DOHH2 (cell line): ENCODE measurements around the gene NBAS.

Experiments
- H3F3A ChIP-seq: fragments of 200-600 bp; sonication (generic), shearing (Covaris generic); 2 replicates; pipeline ENCODE4 v1.6.0; 2016; ENCODE audit warnings: antibody characterized with exemption, mild to moderate bottlenecking; ENCODE audit not compliant: control insufficient read depth, insufficient read depth
- H3K27ac ChIP-seq: fragments of 200-600 bp; sonication (generic); 2 replicates; pipeline ENCODE4 v1.5.1; 2014; ENCODE audit warnings: low read depth, mild to moderate bottlenecking, low read length, moderate library complexity
- H3K27me3 ChIP-seq: fragments of 200-600 bp; sonication (generic); 2 replicates; pipeline ENCODE4 v1.6.1; 2014; ENCODE audit warnings: mild to moderate bottlenecking, low read length, mixed read lengths; ENCODE audit not compliant: control insufficient read depth
- H3K36me3 ChIP-seq: fragments of 200-600 bp; sonication (generic); 2 replicates; pipeline ENCODE4 v1.6.1; 2014; ENCODE audit warnings: mild to moderate bottlenecking, low read length, moderate library complexity, mixed read lengths; ENCODE audit not compliant: control insufficient read depth
- H3K4me1 ChIP-seq: fragments of 200-600 bp; sonication (generic); 2 replicates; pipeline ENCODE4 v1.6.1; 2014; ENCODE audit warnings: mild to moderate bottlenecking, low read length, mixed read lengths; ENCODE audit not compliant: control insufficient read depth
- H3K4me2 ChIP-seq: fragments of 200-600 bp; sonication (generic); 2 replicates; pipeline ENCODE4 v1.6.0; 2014; ENCODE audit warnings: mild to moderate bottlenecking, low read length, moderate library complexity
- H3K4me3 ChIP-seq: fragments of 200-600 bp; sonication (generic); 2 replicates; pipeline ENCODE4 v1.5.1; 2014; ENCODE audit warnings: mild to moderate bottlenecking, low read length, mixed read lengths
- H3K79me2 ChIP-seq: fragments of 200-600 bp; sonication (generic); 2 replicates; pipeline ENCODE4 v1.6.1; 2014; ENCODE audit warnings: mild to moderate bottlenecking, low read length, mixed read lengths; ENCODE audit not compliant: control insufficient read depth
- H3K9me2 ChIP-seq: fragments of 200-600 bp; sonication (generic); replicated peaks from 2 replicates; pipeline ENCODE4 v1.6.1; 2014; ENCODE audit warnings: mild to moderate bottlenecking, low read length, mixed read lengths; ENCODE audit not compliant: control insufficient read depth
- H3K9me3 ChIP-seq: fragments of 200-600 bp; sonication (generic); 2 replicates; pipeline ENCODE4 v1.6.1; 2014; ENCODE audit warnings: antibody characterized with exemption, low read length, mixed read lengths; ENCODE audit not compliant: control insufficient read depth, insufficient read depth
- H4K20me1 ChIP-seq: fragments of 200-600 bp; sonication (generic); 2 replicates; pipeline ENCODE4 v1.6.0; 2014; ENCODE audit warnings: low read depth, mild to moderate bottlenecking, antibody characterized with exemption, low read length, moderate library complexity; ENCODE audit not compliant: control insufficient read depth, insufficient read depth
- CTCF ChIP-seq: fragments of 200-600 bp; sonication (generic); IDR thresholded peaks from one replicate; pipeline ENCODE4 v1.5.1; 2014; ENCODE audit warnings: antibody characterized with exemption, mild to moderate bottlenecking, low read depth, low read length; ENCODE audit not compliant: poor library complexity, severe bottlenecking
- EZH2phosphoT487 ChIP-seq: fragments of 200-600 bp; sonication (generic); IDR thresholded peaks from 2 replicates; pipeline ENCODE4 v1.6.1; 2017; ENCODE audit warnings: borderline replicate concordance, mild to moderate bottlenecking, antibody characterized with exemption, low read length, moderate library complexity, mixed read lengths

Gene NBAS

GRCh38 chr2:15334644-15335326 is 226.3 kb downstream of the NBAS start:
- Histone ChIP-seq H3F3A (no peaks in the 10 kb centered on the region), H3K9me2 (no peaks in the 10 kb centered on the region), H3K27me3 (no peaks in the 10 kb centered on the region), H3K4me3 (no peak overlapping the region), H4K20me1 (no peaks in the 10 kb centered on the region), H3K36me3 (peaks cover 4% of the 10 kb centered on the region; the same call in 1 of the 2 replicates), H3K9me3 (no peaks in the 10 kb centered on the region), H3K27ac (no peak overlapping the region), H3K4me2 (no peak overlapping the region), H3K4me1 (no peaks in the 10 kb centered on the region), H3K79me2 (no peaks in the 10 kb centered on the region)
- TF ChIP-seq EZH2phosphoT487 (no peak), CTCF (no peak)

GRCh38 chr2:15331787-15332186 is 229.3 kb downstream of the NBAS start:
- TF ChIP-seq EZH2phosphoT487: no peak
- no peak for TF ChIP-seq CTCF
- Histone ChIP-seq H4K20me1 (no peaks in the 10 kb centered on the region), H3K79me2 (no peaks in the 10 kb centered on the region), H3K27ac (no peak overlapping the region), H3K4me1 (no peaks in the 10 kb centered on the region), H3K27me3 (no peaks in the 10 kb centered on the region), H3K9me2 (no peaks in the 10 kb centered on the region), H3K36me3 (peaks cover 7% of the 10 kb centered on the region; the same call in 1 of the 2 replicates), H3K4me2 (no peak overlapping the region), H3K9me3 (no peaks in the 10 kb centered on the region), H3F3A (no peaks in the 10 kb centered on the region), H3K4me3 (no peak overlapping the region)

- H3K79me2 ChIP-seq: no peaks in the 10 kb centered on the region
- H3F3A ChIP-seq: no peaks in the 10 kb centered on the region
- H3K9me2 ChIP-seq: no peaks in the 10 kb centered on the region
- no peaks in the 10 kb centered on the region for H3K4me1 ChIP-seq
- no peaks in the 10 kb centered on the region for H3K27me3 ChIP-seq
- no peak overlapping the region for H3K4me3 ChIP-seq
- no peak overlapping the region for H3K27ac ChIP-seq
- no peak for TF ChIP-seq EZH2phosphoT487
- no peak for TF ChIP-seq CTCF
- H3K36me3 ChIP-seq: peaks cover 8% of the 10 kb centered on the region
- H3K4me2 ChIP-seq: no peak overlapping the region
- H4K20me1 ChIP-seq: no peaks in the 10 kb centered on the region
- H3K9me3 ChIP-seq: no peaks in the 10 kb centered on the region
Measured at GRCh38 chr2:15325296-15325695, 235.8 kb downstream of the NBAS start.
